HPDE6-E6E7 (cell line): ENCODE measurements around the gene AK1.
"Not testable (repeated sequence)": the region's sequence is repeated elsewhere in the genome, so short reads cannot be mapped to it uniquely, and the experiment has no call there.

Experiments used
- DNase-seq: peaks from one replicate; pipeline ENCODE4 v3.0.0; 2011; ENCODE audit warnings: missing footprints; ENCODE audit errors: extremely low spot score

AK1 gene

GRCh38 chr9:127884976-127885490 is 7.6 kb upstream of the AK1 start:
- no peak for DNase-seq

- no peak for DNase-seq
Observed at GRCh38 chr9:127884427-127884911, 7.0 kb upstream of the AK1 start.

- no peak for DNase-seq
Observed at GRCh38 chr9:127883959-127884358, 6.5 kb upstream of the AK1 start.

GRCh38 chr9:127881715-127882114 is 4.2 kb upstream of the AK1 start:
- not testable (repeated sequence) for DNase-seq

DNA sequence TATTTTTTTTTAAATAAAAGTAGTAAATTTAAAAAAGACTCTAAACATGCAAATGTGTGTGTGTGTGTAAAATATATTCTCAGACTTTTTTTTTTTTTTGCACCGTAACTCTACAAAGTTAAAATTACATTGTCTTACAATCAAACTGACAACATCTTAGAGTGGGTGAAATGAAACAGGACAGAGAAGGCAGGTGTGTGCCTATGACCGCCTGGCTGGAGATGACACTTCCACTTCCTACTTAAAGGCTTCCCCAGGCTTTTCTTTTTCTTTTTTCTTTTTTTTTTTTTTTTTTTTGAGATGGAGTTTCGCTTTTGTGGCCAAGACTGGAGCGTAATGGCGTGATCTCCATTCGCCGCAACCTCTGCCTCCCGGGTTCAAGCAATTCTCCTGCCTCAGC is 2.7 kb upstream of the AK1 start:
- no peak for DNase-seq

DNA sequence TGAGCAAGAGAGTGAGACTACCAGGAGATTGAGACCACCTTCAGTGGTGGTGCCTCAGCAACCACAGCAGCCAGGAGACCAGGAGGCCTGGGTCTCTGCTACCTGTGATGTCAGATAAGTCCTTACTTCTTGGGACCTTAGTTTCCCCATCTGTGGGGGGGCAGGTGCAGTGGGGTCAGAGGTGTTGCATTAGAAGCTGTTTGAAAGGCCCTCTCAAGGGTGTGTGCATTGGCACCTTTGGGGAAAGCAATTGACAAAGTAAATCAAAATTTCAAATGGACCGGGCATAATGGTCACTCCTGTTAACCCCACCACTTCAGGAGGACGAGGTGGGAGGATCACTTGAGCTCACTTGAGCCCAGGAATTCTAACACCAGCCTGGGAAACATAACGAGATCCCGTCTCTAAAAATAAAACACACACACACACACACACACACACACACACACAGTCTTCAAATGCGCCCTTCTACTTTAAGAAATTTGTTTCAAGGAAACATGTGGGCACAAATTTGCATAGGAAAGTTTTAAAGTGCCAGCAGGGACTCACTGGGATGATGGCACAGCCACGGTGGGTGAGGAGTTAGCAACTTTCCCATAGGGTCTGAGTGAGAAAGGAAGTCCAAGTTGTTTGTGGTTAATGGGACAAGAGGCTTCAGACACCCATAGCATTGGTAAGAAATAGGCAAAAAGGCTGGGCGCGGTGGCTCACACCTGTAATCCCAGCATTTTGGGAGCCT is 1.3 kb upstream of the AK1 start:
- DNase-seq = no peak

DNA sequence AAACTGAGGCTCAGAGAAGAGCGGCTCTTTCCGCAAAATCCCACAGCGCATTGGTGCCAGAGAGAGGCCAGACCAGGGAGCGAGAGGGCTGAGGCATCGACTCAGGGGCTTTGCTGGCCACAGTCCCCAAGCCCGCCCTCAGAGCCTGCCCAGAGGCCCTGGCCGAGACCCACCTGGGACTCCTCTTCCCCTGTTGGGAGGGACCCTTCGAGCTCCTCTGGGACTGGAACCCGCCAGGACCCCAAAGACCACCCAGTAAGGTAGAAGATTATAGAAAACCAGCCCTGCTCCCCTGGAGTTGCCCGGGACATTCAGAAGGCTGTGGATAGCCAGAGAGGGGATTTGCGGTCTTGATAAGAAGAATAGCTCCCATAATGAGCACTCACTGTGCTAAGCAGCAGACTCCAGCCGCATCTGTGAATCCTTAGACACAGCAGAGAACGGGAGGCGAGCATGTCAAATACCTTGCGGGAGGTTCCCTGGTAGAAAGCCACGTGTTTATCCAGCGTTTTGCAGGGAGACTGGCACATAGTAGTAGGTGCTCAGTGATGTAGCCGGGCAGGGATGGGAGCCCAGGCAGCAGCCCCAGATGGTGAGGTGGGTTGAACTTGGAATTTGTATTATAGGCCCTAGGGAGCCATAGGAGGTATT is 651 bp upstream of the AK1 start:
- DNase-seq = no peak

DNA sequence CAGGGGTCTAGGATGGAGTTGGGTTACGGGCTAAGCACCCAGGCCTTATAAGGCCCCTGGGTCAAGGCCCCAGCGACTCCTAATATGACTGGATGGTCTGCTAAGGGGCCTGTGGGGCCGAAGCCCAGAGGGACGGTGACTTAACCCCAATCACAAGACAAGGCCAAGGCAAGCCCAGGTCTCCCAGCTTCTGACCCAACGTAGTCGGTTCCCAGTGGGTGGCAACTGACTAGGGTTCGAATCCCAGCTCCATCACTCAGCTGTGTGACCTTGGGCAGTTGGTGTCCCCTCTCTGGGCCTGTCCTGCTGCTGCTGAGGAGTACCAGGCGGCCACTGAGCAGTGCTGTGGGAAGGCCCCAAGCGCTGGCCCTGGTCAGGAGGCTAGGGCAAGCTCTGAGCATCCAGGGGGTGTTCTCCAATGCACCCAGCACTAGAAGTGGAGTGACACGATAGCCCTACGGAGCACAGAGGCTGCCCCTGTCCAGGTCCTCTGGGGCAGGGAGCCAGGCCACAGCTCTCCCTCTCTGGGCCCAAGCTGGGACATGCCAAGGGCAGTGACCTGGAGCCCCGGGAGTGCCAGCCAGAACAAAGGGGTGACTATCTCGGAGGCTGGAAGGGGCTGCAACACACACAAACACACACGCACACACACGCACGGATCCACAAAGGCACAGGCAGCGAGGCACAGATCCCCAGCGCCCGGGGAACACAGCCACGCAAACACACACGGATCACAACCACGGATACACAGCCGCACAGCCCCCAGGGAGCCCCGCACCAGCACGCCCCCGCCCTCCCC is 512 bp downstream of the AK1 start:
- no peak for DNase-seq

GRCh38 chr9:127876026-127876763 is 1.3 kb downstream of the AK1 start:
- DNase-seq = no peak

GRCh38 chr9:127875306-127875966 is 2.0 kb downstream of the AK1 start:
- no peak for DNase-seq

- peak; percentile 75 for DNase-seq
Observed at GRCh38 chr9:127874301-127875221, 2.9 kb downstream of the AK1 start.

DNA sequence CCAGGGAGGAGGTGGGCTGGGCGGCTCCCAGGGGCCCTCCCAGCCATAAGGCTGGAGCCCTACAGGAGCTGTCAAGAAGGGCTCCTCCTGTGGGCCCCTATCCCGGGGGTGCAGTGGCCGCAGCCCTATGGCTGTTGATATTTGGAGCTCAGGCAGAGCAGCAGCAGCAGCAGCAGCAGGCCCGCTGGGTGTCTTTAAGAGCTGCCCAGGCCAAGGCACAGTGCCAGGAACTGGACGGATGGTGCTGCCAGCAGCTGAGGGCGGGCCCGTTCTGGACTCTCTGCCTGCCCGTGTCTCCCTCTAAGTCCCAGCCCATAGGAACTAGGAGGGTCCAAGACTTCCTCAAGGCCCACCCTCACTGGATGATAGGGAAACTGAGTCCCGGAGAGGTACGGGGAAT is 3.6 kb downstream of the AK1 start:
- DNase-seq = no peak

- no peak for DNase-seq
Observed at GRCh38 chr9:127873223-127873691, 4.2 kb downstream of the AK1 start.

DNA sequence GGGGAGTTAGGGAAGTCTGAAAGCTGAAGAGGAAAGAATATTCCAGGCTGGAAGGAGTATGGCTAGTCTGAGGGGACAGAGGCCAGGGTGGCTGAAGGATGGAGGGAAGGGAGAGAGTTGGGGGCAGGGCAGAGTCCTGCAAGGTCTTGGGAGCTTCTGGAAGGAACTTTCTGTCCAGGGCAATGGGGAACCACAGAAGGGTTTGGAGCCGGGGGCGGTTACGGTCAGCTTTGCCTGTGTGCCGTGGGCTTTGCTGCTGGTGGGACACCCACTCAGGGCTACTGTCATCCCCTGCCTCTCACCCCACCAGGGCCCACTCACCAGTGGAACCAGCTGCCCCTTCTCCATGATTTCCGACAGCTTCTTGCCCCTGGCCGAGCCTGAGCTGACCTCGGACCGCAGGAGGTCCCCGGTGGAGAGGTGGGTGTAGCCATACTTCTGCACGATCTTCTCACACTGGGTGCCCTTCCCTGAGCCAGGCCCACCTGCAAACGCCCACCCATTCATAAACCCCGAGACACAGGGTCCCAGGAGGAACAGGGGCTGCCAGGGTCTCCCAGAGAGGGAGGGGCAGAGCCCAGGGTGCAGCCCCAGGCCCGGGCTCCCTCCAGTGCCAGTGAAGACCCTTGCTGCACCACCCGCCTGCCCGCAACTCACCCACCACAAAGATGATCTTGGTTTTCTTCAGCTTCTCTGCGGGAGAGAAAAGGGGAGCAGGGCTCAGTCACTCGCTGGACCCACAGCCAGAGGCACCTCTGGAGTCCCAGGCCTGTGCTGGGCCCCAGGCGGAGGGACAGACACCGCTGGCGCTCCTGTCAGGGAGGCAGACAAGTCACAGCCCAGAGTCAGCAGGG is 4.9 kb downstream of the AK1 start:
- DNase-seq = no peak

DNA sequence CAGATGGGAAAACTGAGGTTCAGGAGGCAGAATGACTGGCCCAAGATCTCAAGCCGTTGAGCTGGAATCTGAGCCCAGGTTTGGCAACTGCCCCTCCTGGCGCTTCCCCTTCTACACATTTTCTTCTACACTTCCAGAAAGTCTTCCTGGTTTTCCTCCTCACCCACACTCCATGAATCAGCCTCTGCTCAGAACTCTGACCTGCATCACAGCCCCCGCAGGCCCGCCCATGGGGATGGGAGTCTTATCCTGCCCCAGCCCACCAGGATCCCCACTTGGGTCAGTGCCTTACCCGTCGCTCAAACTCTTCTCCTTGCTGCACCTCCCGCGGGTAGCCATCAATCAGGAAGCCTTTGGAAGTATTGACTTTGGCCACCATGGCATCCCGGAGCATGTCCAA is 5.9 kb downstream of the AK1 start:
- no peak for DNase-seq

GRCh38 chr9:127870887-127871286 is 6.6 kb downstream of the AK1 start:
- DNase-seq = no peak

DNA sequence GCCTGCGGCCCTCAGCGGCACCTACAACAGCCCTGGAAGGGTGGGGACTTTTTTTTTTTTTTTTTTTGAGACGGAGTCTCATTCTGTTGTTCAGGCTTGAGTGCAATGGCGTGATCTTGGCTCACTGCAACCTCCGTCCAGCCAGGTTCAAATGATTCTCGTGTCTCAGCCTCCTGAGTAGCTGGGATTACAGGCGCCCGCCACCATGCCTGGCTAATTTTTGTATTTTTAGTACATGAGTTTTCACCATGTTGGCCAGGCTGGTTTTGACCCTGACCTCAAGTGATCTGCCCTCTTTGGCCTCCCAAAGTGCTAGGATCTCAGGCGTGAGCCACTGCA is 7.4 kb downstream of the AK1 start:
- DNase-seq = not testable (repeated sequence)

- DNase-seq = peak; percentile 93
Observed at GRCh38 chr9:127869310-127870152, 7.9 kb downstream of the AK1 start.
